Cardiac muscle cell (in vitro differentiated cells and primary cell): ENCODE results near the gene MIEF1. TPM values are rescaled to one million over a fixed set of nuclear protein-coding genes. Genes with fewer than 3 reads are reported as not detected.
A peak's percentile ranks its signal among the peaks of the same experiment; 100 is the strongest.

Experiments used
- DNase-seq, 2 donors: peaks; one replicate each; pipeline versions ENCODE4 v3.0.0 to v3.0.0-alpha.2; 2010 to 2017; ENCODE audit warnings: low read depth in 1 of 2, low spot score in 1 of 2
- H3K27ac ChIP-seq: fragments of 200-600 bp; sonication (generic); 2 replicates; pipeline ENCODE4 v1.5.1; 2016
- H3K27me3 ChIP-seq: fragments of 200-600 bp; sonication (generic); 2 replicates; pipeline ENCODE4 v1.6.0; 2016; ENCODE audit warnings: control low read depth
- H3K36me3 ChIP-seq: fragments of 200-600 bp; sonication (generic); 2 replicates; pipeline ENCODE4 v1.5.1; 2016; ENCODE audit warnings: control low read depth
- H3K4me1 ChIP-seq: fragments of 200-600 bp; sonication (generic); 2 replicates; pipeline ENCODE4 v1.8.1; 2017; ENCODE audit warnings: low read depth, mild to moderate bottlenecking, mixed run types
- H3K4me3 ChIP-seq: fragments of 200-600 bp; sonication (generic); 2 replicates; pipeline ENCODE4 v1.5.1; 2016; ENCODE audit warnings: mild to moderate bottlenecking
- H3K9me3 ChIP-seq: fragments of 200-600 bp; sonication (generic); 2 replicates; pipeline ENCODE4 v1.5.1; 2017; ENCODE audit warnings: low read depth, mild to moderate bottlenecking, control low read depth
- polyA plus RNA-seq: library from polyadenylated mRNA; unstranded; fragments of >200 nt; fragmentation: Nextera tagmentation; extraction: Ambion mirVana; gene quantifications from 2 replicates; pipeline ENCODE4 v1.2.1, GENCODE V29; 2016
- total RNA-seq: library from RNA; depleted of rRNA; stranded (reverse); fragments of >200 nt; gene quantifications from 2 replicates; pipeline ENCODE4 v1.2.3, GENCODE V29; 2016
- TF ChIP-seq, protein P1 (sequence below): IDR thresholded peaks from 2 replicates; pipeline ENCODE4 v1.5.1; 2012; ENCODE audit warnings: low read depth, mild to moderate bottlenecking, low read length

The MIEF1 gene
- total and polyA plus RNA-seq, 2 experiments from 2014 or later: 29.1 to 31.2 TPM

DNA sequence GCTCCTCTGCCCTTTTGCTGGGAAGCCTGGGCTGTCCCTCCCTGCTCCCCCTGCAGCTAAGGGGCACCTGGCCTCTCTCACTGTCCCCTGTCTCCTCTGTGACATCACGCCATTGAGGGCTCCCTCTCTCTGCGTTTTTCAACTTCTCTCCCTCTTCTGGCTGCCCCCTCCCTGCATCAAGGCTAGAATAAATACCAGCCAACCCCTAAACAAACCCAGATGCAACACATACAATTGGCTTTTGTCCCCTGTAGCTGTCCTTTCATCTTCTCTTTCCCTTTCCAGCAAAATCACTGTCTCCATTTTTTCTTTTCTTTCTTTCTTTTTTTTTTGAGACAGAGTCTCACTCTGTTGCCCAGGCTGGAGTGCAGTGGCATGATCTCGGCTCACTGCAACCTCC lies 3.3 kb upstream of the MIEF1 start:
- H3K27ac ChIP-seq: peak overlapping the region; percentile 4
- H3K36me3 ChIP-seq: no peaks in the 10 kb centered on the region
- H3K9me3 ChIP-seq: no peaks in the 10 kb centered on the region
- peaks cover 24% of the 10 kb centered on the region for H3K4me1 ChIP-seq
- H3K4me3 ChIP-seq: no peak overlapping the region
- TF ChIP-seq, protein P1, sequence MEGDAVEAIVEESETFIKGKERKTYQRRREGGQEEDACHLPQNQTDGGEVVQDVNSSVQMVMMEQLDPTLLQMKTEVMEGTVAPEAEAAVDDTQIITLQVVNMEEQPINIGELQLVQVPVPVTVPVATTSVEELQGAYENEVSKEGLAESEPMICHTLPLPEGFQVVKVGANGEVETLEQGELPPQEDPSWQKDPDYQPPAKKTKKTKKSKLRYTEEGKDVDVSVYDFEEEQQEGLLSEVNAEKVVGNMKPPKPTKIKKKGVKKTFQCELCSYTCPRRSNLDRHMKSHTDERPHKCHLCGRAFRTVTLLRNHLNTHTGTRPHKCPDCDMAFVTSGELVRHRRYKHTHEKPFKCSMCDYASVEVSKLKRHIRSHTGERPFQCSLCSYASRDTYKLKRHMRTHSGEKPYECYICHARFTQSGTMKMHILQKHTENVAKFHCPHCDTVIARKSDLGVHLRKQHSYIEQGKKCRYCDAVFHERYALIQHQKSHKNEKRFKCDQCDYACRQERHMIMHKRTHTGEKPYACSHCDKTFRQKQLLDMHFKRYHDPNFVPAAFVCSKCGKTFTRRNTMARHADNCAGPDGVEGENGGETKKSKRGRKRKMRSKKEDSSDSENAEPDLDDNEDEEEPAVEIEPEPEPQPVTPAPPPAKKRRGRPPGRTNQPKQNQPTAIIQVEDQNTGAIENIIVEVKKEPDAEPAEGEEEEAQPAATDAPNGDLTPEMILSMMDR: no peak
- DNase-seq: no peak
- H3K27me3 ChIP-seq: no peaks in the 10 kb centered on the region

GRCh38 chr22:39500101-39500500 lies 2.0 kb upstream of the MIEF1 start:
- Histone ChIP-seq H3K9me3 (no peaks in the 10 kb centered on the region), H3K4me3 (no peak overlapping the region), H3K36me3 (peaks cover 11% of the 10 kb centered on the region), H3K27me3 (no peaks in the 10 kb centered on the region), H3K27ac (peak overlapping the region; percentile 39), H3K4me1 (peaks cover 24% of the 10 kb centered on the region)
- TF ChIP-seq, protein P1: no peak
- DNase-seq: no peak

- peak overlapping the region; percentile 39 for H3K27ac ChIP-seq
- TF ChIP-seq, protein P1: no peak
- H3K36me3 ChIP-seq: peaks cover 27% of the 10 kb centered on the region
- H3K4me1 ChIP-seq: peaks cover 24% of the 10 kb centered on the region
- no peak for DNase-seq
- no peaks in the 10 kb centered on the region for H3K27me3 ChIP-seq
- peak overlapping the region; percentile 64 for H3K4me3 ChIP-seq
- H3K9me3 ChIP-seq: no peaks in the 10 kb centered on the region
Measured at GRCh38 chr22:39501644-39502108, 414 bp upstream of the MIEF1 start.

DNA sequence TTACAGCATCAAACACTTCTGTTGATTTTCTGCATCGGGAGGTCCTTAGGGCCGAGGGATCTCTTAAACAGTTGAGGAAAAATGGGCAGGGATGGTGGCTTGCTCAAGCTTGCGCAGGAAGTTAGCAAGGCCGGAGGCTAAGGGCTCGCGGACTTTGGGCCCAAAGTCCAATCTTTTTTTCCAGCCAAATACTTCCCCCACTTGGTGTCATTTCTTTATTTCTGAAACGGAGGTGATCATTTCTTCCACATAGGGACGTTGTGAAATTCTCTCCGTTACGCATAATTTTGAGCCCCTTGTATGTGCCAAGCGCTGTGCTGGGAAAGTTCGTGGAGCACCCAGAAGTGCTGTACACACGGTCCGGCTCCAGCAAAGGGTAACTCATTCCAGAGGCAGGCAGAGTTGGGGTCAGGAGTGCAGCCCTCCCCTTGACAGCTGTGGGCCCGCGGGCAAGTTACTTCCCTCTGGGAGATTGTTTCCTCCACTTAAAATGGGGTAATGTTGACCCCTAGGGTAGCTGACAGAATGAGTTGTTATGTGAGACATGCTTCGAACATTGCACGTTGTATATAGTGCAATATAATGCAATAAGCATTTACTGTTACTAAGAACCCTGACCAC lies 809 bp downstream of the MIEF1 start:
- H3K36me3 ChIP-seq: peaks cover 32% of the 10 kb centered on the region
- no peaks in the 10 kb centered on the region for H3K27me3 ChIP-seq
- H3K4me1 ChIP-seq: peaks cover 24% of the 10 kb centered on the region
- peak overlapping the region; percentile 77 for H3K27ac ChIP-seq
- TF ChIP-seq, protein P1: no peak
- DNase-seq: no peak
- peak overlapping the region; percentile 64 for H3K4me3 ChIP-seq
- no peaks in the 10 kb centered on the region for H3K9me3 ChIP-seq

DNA sequence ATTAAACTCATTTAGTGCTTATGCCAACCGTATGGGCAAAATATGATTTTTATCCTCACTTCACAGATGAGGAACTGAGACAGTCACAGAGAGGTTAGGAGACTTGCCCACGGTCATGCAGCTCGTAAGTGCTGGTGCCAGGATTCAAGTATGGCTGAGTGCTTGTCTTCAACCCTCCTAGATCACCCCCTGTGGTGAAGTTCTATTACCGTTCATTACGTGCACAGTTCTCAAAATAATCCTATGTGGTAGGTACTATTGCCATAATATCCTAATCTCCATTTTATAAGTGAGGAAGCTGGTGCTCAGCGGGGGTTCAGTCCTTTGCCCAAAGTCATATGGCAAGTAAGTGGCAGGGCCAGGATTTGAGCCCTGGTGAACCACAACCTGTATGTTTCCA lies 1.5 kb downstream of the MIEF1 start:
- TF ChIP-seq, protein P1: no peak

More for the DNA sequence above, 1.5 kb downstream of the MIEF1 start:
- Histone ChIP-seq H3K4me3 (no peak overlapping the region), H3K9me3 (no peaks in the 10 kb centered on the region), H3K27ac (no peak overlapping the region), H3K4me1 (peaks cover 18% of the 10 kb centered on the region), H3K27me3 (no peaks in the 10 kb centered on the region), H3K36me3 (peaks cover 35% of the 10 kb centered on the region)
- DNase-seq: no peak
